Neural progenitor cell (in vitro differentiated cells): ENCODE results near the gene CTU1.

Source experiments
- EZH2 ChIP-seq: fragments of 200-600 bp; sonication (generic); IDR thresholded peaks from 2 replicates; pipeline ENCODE4 v1.6.1; 2017; ENCODE audit warnings: antibody characterized with exemption, mild to moderate bottlenecking, moderate library complexity
- EZH2phosphoT487 ChIP-seq: fragments of 200-600 bp; sonication (generic); IDR thresholded peaks from 2 replicates; pipeline ENCODE4 v1.6.1; 2017; ENCODE audit warnings: antibody characterized with exemption
- TF ChIP-seq, protein P1 (sequence below): fragments of 200-600 bp; sonication (generic); IDR thresholded peaks from 2 replicates; pipeline ENCODE4 v1.5.1; 2017; ENCODE audit warnings: antibody characterized with exemption, mild to moderate bottlenecking

DNA sequence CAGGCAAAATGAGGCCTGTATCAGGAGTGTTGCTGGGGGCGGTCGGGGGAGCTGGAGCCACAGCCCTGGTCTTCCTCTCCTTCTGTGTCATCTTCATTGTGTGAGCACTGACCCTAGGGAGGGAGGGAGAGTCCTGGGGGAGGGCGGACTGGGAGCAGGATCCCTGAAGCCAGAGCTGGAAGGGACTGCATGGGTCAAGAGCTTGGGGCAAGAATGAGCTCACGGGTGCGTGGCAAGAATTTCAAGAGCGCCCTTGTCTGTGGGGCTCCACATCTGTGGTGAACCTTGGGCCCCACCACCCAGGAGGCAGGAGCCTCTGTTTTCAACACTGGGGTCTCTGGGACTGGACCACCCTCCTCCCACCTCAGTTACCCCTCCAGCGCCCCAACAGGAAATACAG, 38.5 kb upstream of the CTU1 start:
- TF ChIP-seq, protein P1, sequence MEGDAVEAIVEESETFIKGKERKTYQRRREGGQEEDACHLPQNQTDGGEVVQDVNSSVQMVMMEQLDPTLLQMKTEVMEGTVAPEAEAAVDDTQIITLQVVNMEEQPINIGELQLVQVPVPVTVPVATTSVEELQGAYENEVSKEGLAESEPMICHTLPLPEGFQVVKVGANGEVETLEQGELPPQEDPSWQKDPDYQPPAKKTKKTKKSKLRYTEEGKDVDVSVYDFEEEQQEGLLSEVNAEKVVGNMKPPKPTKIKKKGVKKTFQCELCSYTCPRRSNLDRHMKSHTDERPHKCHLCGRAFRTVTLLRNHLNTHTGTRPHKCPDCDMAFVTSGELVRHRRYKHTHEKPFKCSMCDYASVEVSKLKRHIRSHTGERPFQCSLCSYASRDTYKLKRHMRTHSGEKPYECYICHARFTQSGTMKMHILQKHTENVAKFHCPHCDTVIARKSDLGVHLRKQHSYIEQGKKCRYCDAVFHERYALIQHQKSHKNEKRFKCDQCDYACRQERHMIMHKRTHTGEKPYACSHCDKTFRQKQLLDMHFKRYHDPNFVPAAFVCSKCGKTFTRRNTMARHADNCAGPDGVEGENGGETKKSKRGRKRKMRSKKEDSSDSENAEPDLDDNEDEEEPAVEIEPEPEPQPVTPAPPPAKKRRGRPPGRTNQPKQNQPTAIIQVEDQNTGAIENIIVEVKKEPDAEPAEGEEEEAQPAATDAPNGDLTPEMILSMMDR, result no peak
- TF ChIP-seq EZH2phosphoT487 (no peak), EZH2 (no peak)
